ENCODE results near the gene EXT2. TPM values are rescaled to one million over a fixed set of nuclear protein-coding genes. Genes with fewer than 3 reads are reported as not detected.

EXT2 gene
- total RNA-seq, 1 donor from 2014 or later: 35.6 TPM

- intact Hi-C loops (cut with micrococcal nuclease): no loop called here
- Mint-ChIP-seq H3K27me3 (ENCODE audit: low read depth) (no peaks in the 10 kb centered on the region), H3K4me1 (ENCODE audit: low read depth) (peaks cover 2% of the 10 kb centered on the region), H3K9me3 (no peaks in the 10 kb centered on the region), H3K36me3 (ENCODE audit: low read depth) (peaks cover 9% of the 10 kb centered on the region), H3K27ac (no peak overlapping the region), H3K4me3 (ENCODE audit: low read depth) (no peak overlapping the region)
- DNase-seq (ENCODE audit: low spot score): no peak
Observed at GRCh38 chr11:44162662-44163061, 67.2 kb downstream of the EXT2 start.

GRCh38 chr11:44165432-44165831 is 70.0 kb downstream of the EXT2 start:
- Mint-ChIP-seq H3K9me3 (no peaks in the 10 kb centered on the region), H3K27me3 (ENCODE audit: low read depth) (no peaks in the 10 kb centered on the region)
- intact Hi-C loops (cut with micrococcal nuclease): no loop called here

GRCh38 chr11:44167046-44167445 is 71.6 kb downstream of the EXT2 start:
- Mint-ChIP-seq H3K4me3 (ENCODE audit: low read depth) (no peak overlapping the region), H3K9me3 (no peaks in the 10 kb centered on the region), H3K27ac (no peak overlapping the region), H3K27me3 (ENCODE audit: low read depth) (no peaks in the 10 kb centered on the region), H3K4me1 (ENCODE audit: low read depth) (no peaks in the 10 kb centered on the region), H3K36me3 (ENCODE audit: low read depth) (no peaks in the 10 kb centered on the region)
- intact Hi-C loops (cut with micrococcal nuclease): no loop called here
- no peak for DNase-seq (ENCODE audit: low spot score)

More at GRCh38 chr11:44165432-44165831, 70.0 kb downstream of the EXT2 start:
- Mint-ChIP-seq H3K4me1 (ENCODE audit: low read depth) (no peaks in the 10 kb centered on the region), H3K36me3 (ENCODE audit: low read depth) (no peaks in the 10 kb centered on the region), H3K27ac (no peak overlapping the region), H3K4me3 (ENCODE audit: low read depth) (no peak overlapping the region)
- no peak for DNase-seq (ENCODE audit: low spot score)

- Mint-ChIP-seq H3K9me3 (no peaks in the 10 kb centered on the region), H3K27ac (no peak overlapping the region), H3K36me3 (ENCODE audit: low read depth) (peaks cover 5% of the 10 kb centered on the region), H3K4me3 (ENCODE audit: low read depth) (no peak overlapping the region), H3K27me3 (ENCODE audit: low read depth) (no peaks in the 10 kb centered on the region), H3K4me1 (ENCODE audit: low read depth) (peaks cover 2% of the 10 kb centered on the region)
- DNase-seq (ENCODE audit: low spot score): no peak
- intact Hi-C loops (cut with micrococcal nuclease): no loop called here
Observed at GRCh38 chr11:44171518-44171917, 76.0 kb downstream of the EXT2 start.

GRCh38 chr11:44172966-44173365 is 77.5 kb downstream of the EXT2 start:
- no peak overlapping the region for H3K4me3 Mint-ChIP-seq (ENCODE audit: low read depth)
- DNase-seq (ENCODE audit: low spot score): no peak
- no peaks in the 10 kb centered on the region for H3K9me3 Mint-ChIP-seq
- H3K36me3 Mint-ChIP-seq (ENCODE audit: low read depth): peaks cover 5% of the 10 kb centered on the region
- peaks cover 2% of the 10 kb centered on the region for H3K4me1 Mint-ChIP-seq (ENCODE audit: low read depth)
- no peak overlapping the region for H3K27ac Mint-ChIP-seq
- intact Hi-C loops (cut with micrococcal nuclease): no loop called here
- no peaks in the 10 kb centered on the region for H3K27me3 Mint-ChIP-seq (ENCODE audit: low read depth)

- intact Hi-C loops (cut with micrococcal nuclease): no loop called here
- H3K27me3 Mint-ChIP-seq (ENCODE audit: low read depth): no peaks in the 10 kb centered on the region
- H3K27ac Mint-ChIP-seq: no peak overlapping the region
- no peaks in the 10 kb centered on the region for H3K9me3 Mint-ChIP-seq
- DNase-seq (ENCODE audit: low spot score): no peak
- peaks cover 5% of the 10 kb centered on the region for H3K36me3 Mint-ChIP-seq (ENCODE audit: low read depth)
- H3K4me3 Mint-ChIP-seq (ENCODE audit: low read depth): no peak overlapping the region
- H3K4me1 Mint-ChIP-seq (ENCODE audit: low read depth): peaks cover 8% of the 10 kb centered on the region
Observed at GRCh38 chr11:44174842-44175241, 79.4 kb downstream of the EXT2 start.

- Mint-ChIP-seq H3K27me3 (ENCODE audit: low read depth) (no peaks in the 10 kb centered on the region), H3K4me1 (ENCODE audit: low read depth) (peaks cover 8% of the 10 kb centered on the region), H3K27ac (no peak overlapping the region), H3K4me3 (ENCODE audit: low read depth) (no peak overlapping the region), H3K36me3 (ENCODE audit: low read depth) (peaks cover 5% of the 10 kb centered on the region), H3K9me3 (no peaks in the 10 kb centered on the region)
- no peak for DNase-seq (ENCODE audit: low spot score)
- intact Hi-C loops (cut with micrococcal nuclease): no loop called here
Observed at GRCh38 chr11:44176546-44177213, 81.2 kb downstream of the EXT2 start.

GRCh38 chr11:44177905-44178304 is 82.4 kb downstream of the EXT2 start:
- Mint-ChIP-seq H3K27ac (no peak overlapping the region), H3K27me3 (ENCODE audit: low read depth) (no peaks in the 10 kb centered on the region), H3K4me3 (ENCODE audit: low read depth) (no peak overlapping the region), H3K36me3 (ENCODE audit: low read depth) (peaks cover 3% of the 10 kb centered on the region), H3K9me3 (no peaks in the 10 kb centered on the region), H3K4me1 (ENCODE audit: low read depth) (peaks cover 8% of the 10 kb centered on the region)
- DNase-seq (ENCODE audit: low spot score): no peak
- intact Hi-C loops (cut with micrococcal nuclease): no loop called here

- Mint-ChIP-seq H3K4me1 (ENCODE audit: low read depth) (peaks cover 8% of the 10 kb centered on the region), H3K9me3 (no peaks in the 10 kb centered on the region), H3K27me3 (ENCODE audit: low read depth) (no peaks in the 10 kb centered on the region), H3K4me3 (ENCODE audit: low read depth) (no peak overlapping the region), H3K36me3 (ENCODE audit: low read depth) (peaks cover under 1% of the 10 kb centered on the region), H3K27ac (no peak overlapping the region)
- intact Hi-C loops (cut with micrococcal nuclease): no loop called here
- DNase-seq (ENCODE audit: low spot score): no peak
Observed at GRCh38 chr11:44178381-44178780, 82.9 kb downstream of the EXT2 start.

- Mint-ChIP-seq H3K36me3 (ENCODE audit: low read depth) (peaks cover 6% of the 10 kb centered on the region), H3K27ac (no peak overlapping the region), H3K4me1 (ENCODE audit: low read depth) (peaks cover 9% of the 10 kb centered on the region), H3K9me3 (no peaks in the 10 kb centered on the region), H3K4me3 (ENCODE audit: low read depth) (no peak overlapping the region), H3K27me3 (ENCODE audit: low read depth) (no peaks in the 10 kb centered on the region)
- DNase-seq (ENCODE audit: low spot score): no peak
- intact Hi-C loops (cut with micrococcal nuclease): no loop called here
Observed at GRCh38 chr11:44179173-44179572, 83.7 kb downstream of the EXT2 start.

GRCh38 chr11:44180107-44180506 is 84.6 kb downstream of the EXT2 start:
- Mint-ChIP-seq H3K4me3 (ENCODE audit: low read depth) (no peak overlapping the region), H3K27ac (no peak overlapping the region), H3K36me3 (ENCODE audit: low read depth) (peaks cover 6% of the 10 kb centered on the region), H3K4me1 (ENCODE audit: low read depth) (peaks cover 13% of the 10 kb centered on the region), H3K27me3 (ENCODE audit: low read depth) (no peaks in the 10 kb centered on the region), H3K9me3 (no peaks in the 10 kb centered on the region)
- intact Hi-C loops (cut with micrococcal nuclease): no loop called here
- DNase-seq (ENCODE audit: low spot score): no peak

GRCh38 chr11:44185522-44185921 is 90.0 kb downstream of the EXT2 start:
- intact Hi-C loops (cut with micrococcal nuclease): no loop called here
- H3K27ac Mint-ChIP-seq: no peak overlapping the region
- peaks cover 15% of the 10 kb centered on the region for H3K4me1 Mint-ChIP-seq (ENCODE audit: low read depth)
- peaks cover 28% of the 10 kb centered on the region for H3K9me3 Mint-ChIP-seq
- H3K36me3 Mint-ChIP-seq (ENCODE audit: low read depth): peaks cover 38% of the 10 kb centered on the region
- H3K4me3 Mint-ChIP-seq (ENCODE audit: low read depth): no peak overlapping the region
- no peaks in the 10 kb centered on the region for H3K27me3 Mint-ChIP-seq (ENCODE audit: low read depth)
- DNase-seq (ENCODE audit: low spot score): no peak

GRCh38 chr11:44186321-44186930 is 90.9 kb downstream of the EXT2 start:
- no peak for DNase-seq (ENCODE audit: low spot score)
- no peak overlapping the region for H3K27ac Mint-ChIP-seq
- peaks cover 39% of the 10 kb centered on the region for H3K36me3 Mint-ChIP-seq (ENCODE audit: low read depth)
- peaks cover 28% of the 10 kb centered on the region for H3K9me3 Mint-ChIP-seq
- H3K27me3 Mint-ChIP-seq (ENCODE audit: low read depth): no peaks in the 10 kb centered on the region
- H3K4me1 Mint-ChIP-seq (ENCODE audit: low read depth): peaks cover 23% of the 10 kb centered on the region
- H3K4me3 Mint-ChIP-seq (ENCODE audit: low read depth): no peak overlapping the region
- intact Hi-C loops (cut with micrococcal nuclease): no loop called here
